K562 (cell line): ENCODE data around the gene PCSK6. TPM values are rescaled to one million over a fixed set of nuclear protein-coding genes. Genes with fewer than 3 reads are reported as not detected.

Experiments
- ATAC-seq: fragments of 200-7000 bp; cut with Tn5 transposase; 3 replicates; pipeline ENCODE4 v1.9.1; 2020; ENCODE audit warnings: moderate library complexity
- BruUV-seq: library from RNA; stranded (reverse); fragments of 400-500 nt; replicated peaks from 2 replicates; lab custom pipeline; 2021; lab: Mats Ljungman, UMichigan
- CTCF ChIA-PET: fragments of 300-600 bp; formaldehyde crosslinking; extraction: SDS; loops from one replicate; lab custom pipeline; 2021; ENCODE audit warnings: low intra/inter-chr PET ratio; lab: Yijun Ruan, JAX
- POLR2A ChIA-PET: fragments of 300-600, 350-650 bp; sonication (Branson Sonifier 250); formaldehyde crosslinking; extraction: SDS; loops from one replicate; lab custom pipeline; 2021; ENCODE audit warnings: antibody characterized with exemption, inconsistent platforms; lab: Yijun Ruan, JAX
- DNase-seq, 4 experiments: peaks; one replicate each; pipeline versions ENCODE4 v3.0.0 to v3.0.0-alpha.2; 2011 to 2018; ENCODE audit warnings: low spot score in 3 of 4, mixed read lengths in 3 of 4; ENCODE audit errors: extremely low read depth in 1 of 4
- FAIRE-seq: peaks from 2 replicates; lab custom pipeline; 2011; peaks lifted over from hg19 to GRCh38; lab: Jason Lieb, UNC
- H2AFZ ChIP-seq: 2 replicates; pipeline ENCODE4 v1.6.0; 2011; ENCODE audit warnings: low read depth, low read length, control low read depth, inconsistent platforms
- H3K27ac ChIP-seq: fragments of 200-600 bp; 3 replicates; pipeline ENCODE4 v1.8.0; 2011; ENCODE audit warnings: low read depth, mild to moderate bottlenecking, control low read depth, inconsistent platforms, low read length, moderate library complexity, mixed read lengths; ENCODE audit errors: extremely low read depth
- H3K27me3 ChIP-seq, 2 experiments: fragments of 300-600 bp in 1 of 2; 2 replicates in 1 of 2; 3 replicates in 1 of 2; pipeline versions ENCODE4 v1.6.0 to v1.8.0; 2011; ENCODE audit warnings: inconsistent platforms in 2 of 2, low read length in 2 of 2, mild to moderate bottlenecking in 1 of 2, mixed read lengths in 1 of 2, moderate library complexity in 1 of 2; ENCODE audit not compliant: control insufficient read depth in 2 of 2, insufficient read depth in 2 of 2
- H3K36me3 ChIP-seq: fragments of 300-600 bp; 3 replicates; pipeline ENCODE4 v1.8.0; 2011; ENCODE audit warnings: mild to moderate bottlenecking, low read length, inconsistent platforms; ENCODE audit not compliant: control insufficient read depth, insufficient read depth
- H3K4me1 ChIP-seq, 2 experiments: fragments of 200-600 bp in 1 of 2; replicated peaks in 1 of 2; 2 replicates in 1 of 2; 3 replicates in 1 of 2; pipeline versions ENCODE4 v1.5.1 to v1.8.0; 2011; ENCODE audit warnings: inconsistent platforms in 2 of 2, low read length in 2 of 2, mild to moderate bottlenecking in 1 of 2, mixed read lengths in 1 of 2, moderate library complexity in 1 of 2; ENCODE audit not compliant: control insufficient read depth in 2 of 2, insufficient read depth in 2 of 2
- H3K4me2 ChIP-seq: 2 replicates; pipeline ENCODE4 v1.6.1; 2011; ENCODE audit warnings: low read length, control low read depth, inconsistent platforms, mixed read lengths; ENCODE audit not compliant: insufficient read depth
- H3K4me3 ChIP-seq: fragments of 200-600 bp; sonication (generic), shearing (Covaris generic); 2 replicates; pipeline ENCODE4 v1.5.1; 2016; ENCODE audit warnings: control low read depth, inconsistent platforms
- H3K79me2 ChIP-seq: fragments of 200-600 bp; 3 replicates; pipeline ENCODE4 v1.8.0; 2011; ENCODE audit warnings: low read length, inconsistent platforms; ENCODE audit not compliant: control insufficient read depth, insufficient read depth
- H3K9ac ChIP-seq, 2 experiments: 2 replicates each; pipeline versions ENCODE4 v1.6.0 to v1.6.1; 2011; ENCODE audit warnings: low read depth in 2 of 2, low read length in 2 of 2, control low read depth in 1 of 2, inconsistent platforms in 1 of 2, mild to moderate bottlenecking in 1 of 2, mixed read lengths in 1 of 2; ENCODE audit not compliant: insufficient read depth in 1 of 2
- H3K9me1 ChIP-seq: one replicate; pipeline ENCODE4 v1.6.0; 2011; ENCODE audit warnings: inconsistent platforms, mild to moderate bottlenecking, low read length, moderate library complexity; ENCODE audit not compliant: control insufficient read depth, insufficient read depth
- H3K9me3 ChIP-seq: replicated peaks from 2 replicates; pipeline ENCODE4 v1.5.1; 2011; ENCODE audit warnings: low read depth, low read length, inconsistent platforms; ENCODE audit not compliant: control insufficient read depth, insufficient read depth
- H4K20me1 ChIP-seq: replicated peaks from 2 replicates; pipeline ENCODE4 v1.6.1; 2011; ENCODE audit warnings: low read length, inconsistent platforms, mixed read lengths; ENCODE audit not compliant: control insufficient read depth, insufficient read depth
- CCNT2 ChIP-seq: IDR thresholded peaks from 2 replicates; pipeline ENCODE4 v1.6.1; 2011; ENCODE audit warnings: borderline replicate concordance, low read depth, mild to moderate bottlenecking, moderate library complexity, mixed read lengths, low read length; ENCODE audit not compliant: insufficient read length; ENCODE audit errors: extremely low read depth
- EP400 ChIP-seq: fragments of 450-650 bp; IDR thresholded peaks from 2 replicates; pipeline ENCODE4 v1.6.1; 2017; ENCODE audit warnings: antibody characterized with exemption, mild to moderate bottlenecking, moderate library complexity
- KLF1 ChIP-seq: fragments of 450-650 bp; IDR thresholded peaks from 2 replicates; pipeline ENCODE4 v1.6.1; 2016; ENCODE audit warnings: missing genetic modification characterization, missing compliant biosample characterization
- NEUROD1 ChIP-seq: fragments of 150-350 bp; IDR thresholded peaks from 2 replicates; pipeline ENCODE4 v1.6.1; 2014; ENCODE audit warnings: borderline replicate concordance, low read length, low read depth; ENCODE audit not compliant: partially characterized antibody
- PHF8 ChIP-seq: fragments of 200-600 bp; sonication (generic); IDR thresholded peaks from 2 replicates; pipeline ENCODE4 v1.6.1; 2012; ENCODE audit warnings: mixed run types, mild to moderate bottlenecking, inconsistent platforms, low read length, moderate library complexity, borderline replicate concordance
- RHOXF2B ChIP-seq: fragments of 250-450 bp; sonication (Bioruptor Pico); conservative IDR thresholded peaks from 2 replicates; pipeline ENCODE4 v1.5.1; 2021
- RNF2 ChIP-seq: sonication (generic); IDR thresholded peaks from 2 replicates; pipeline ENCODE4 v1.6.1; 2016
- SIRT6 ChIP-seq: IDR thresholded peaks from one replicate; pipeline ENCODE4 v1.6.1; 2012; ENCODE audit warnings: low read depth, mild to moderate bottlenecking, control low read depth, inconsistent platforms, low read length, moderate library complexity
- SP1 ChIP-seq: sonication (generic); formaldehyde crosslinking; IDR thresholded peaks from 2 replicates; pipeline ENCODE4 v1.8.1; 2022; ENCODE audit warnings: mild to moderate bottlenecking, missing genetic modification reagents
- XRCC4 ChIP-seq: IDR thresholded peaks from one replicate; pipeline ENCODE4 v1.6.1; 2011; ENCODE audit not compliant: insufficient read depth, insufficient read length; ENCODE audit errors: extremely low read depth
- ZC3H11A ChIP-seq: IDR thresholded peaks from 2 replicates; pipeline ENCODE4 v1.6.1; 2012; ENCODE audit warnings: low read depth, low read length, improper control_type of control experiment
- ZNF212 ChIP-seq: fragments of 450-650 bp; formaldehyde crosslinking; IDR thresholded peaks from 2 replicates; pipeline ENCODE4 v1.4.0; 2020; ENCODE audit warnings: mild to moderate bottlenecking
- ZNF589 ChIP-seq: fragments of 200-800 bp; sonication (Bioruptor generic); IDR thresholded peaks from 2 replicates; pipeline ENCODE4 v1.6.1; 2016; ENCODE audit warnings: low read depth, missing genetic modification characterization, missing compliant biosample characterization
- ZNF76 ChIP-seq: fragments of 250-450 bp; sonication (Bioruptor Pico); IDR thresholded peaks from 2 replicates; pipeline ENCODE4 v1.4.0; 2020; ENCODE audit warnings: mild to moderate bottlenecking, moderate library complexity, borderline replicate concordance
- ZNF764 ChIP-seq: fragments of 250-450 bp; sonication (Bioruptor Pico); IDR thresholded peaks from 2 replicates; pipeline ENCODE4 v1.4.0; 2020; ENCODE audit warnings: low read depth, mild to moderate bottlenecking, moderate library complexity
- WGBS: fragments of 100-300 bp; shearing (Covaris generic); methylation state at CpG from one replicate; pipeline ENCODE4 v1.1.6; 2016; ENCODE audit warnings: low coverage, mixed read lengths; ENCODE audit not compliant: insufficient coverage; ENCODE audit errors: missing lambda C conversion rate; 5-methylcytosine and 5-hydroxymethylcytosine counted together
- in situ Hi-C: fragments of 300-500 bp; cut with MboI; formaldehyde crosslinking; loops from 4 replicates; pipeline ENCODE4 v1.15.0; 2018; ENCODE audit warnings: inconsistent platforms, mixed read lengths
- intact Hi-C: fragments of 100-400 bp; cut with micrococcal nuclease; formaldehyde crosslinking; loops from 2 replicates; pipeline ENCODE4 v1.14.2; 2022
- polyA plus RNA-seq, 8 experiments: library from polyadenylated mRNA; depleted of rRNA in 4 of 8; stranded (reverse) in 5 of 8; unstranded in 3 of 8; fragments of >200 nt; fragmentation: Nextera tagmentation in 2 of 8; fragmentation: Illumina TruSeq in 1 of 8; extraction: Ambion mirVana in 2 of 8; extraction: Trizol in 1 of 8; gene quantifications; 2 replicates each; pipeline versions ENCODE4 v1.2.1 to v1.2.3, GENCODE V29; 2011 to 2014; ENCODE audit warnings: inconsistent platforms in 1 of 8, missing spikeins in 1 of 8
- total RNA-seq, 7 experiments: library from RNA; depleted of rRNA in 6 of 7; stranded (reverse); fragments of >200 nt in 6 of 7; fragmentation: Illumina TruSeq in 2 of 7; extraction: Trizol in 2 of 7; gene quantifications; 2 replicates each; pipeline versions ENCODE4 v1.2.1 to v1.2.3, GENCODE V29; 2011 to 2021; ENCODE audit warnings: low replicate concordance in 1 of 7

The PCSK6 gene
- total and polyA plus RNA-seq, 9 of the 15 experiments (the other 6 are each of a cell fraction or from before 2014, with no cell fraction given), result 2.2 to 32.6 (median 14.5) TPM

- WGBS, result 51% methylated on average over 6 of the region's 6 CpGs
- no peaks in the 10 kb centered on the region for H3K9me1 ChIP-seq
- ATAC-seq (no peak), FAIRE-seq (no peak), DNase-seq (no peak)
- H2AFZ ChIP-seq, result no peak overlapping the region
- no peak for TF ChIP-seq RHOXF2B (CRISPR knock-in tag)
- TF ChIP-seq ZC3H11A, result no peak
- TF ChIP-seq SIRT6, result no peak
- TF ChIP-seq RNF2, result no peak
- TF ChIP-seq ZNF212 (CRISPR knock-in tag), result no peak
- TF ChIP-seq EP400, result no peak
- no peak for TF ChIP-seq ZNF589 (CRISPR knock-in tag)
- TF ChIP-seq CCNT2, result no peak
- no peak for TF ChIP-seq NEUROD1
- TF ChIP-seq SP1 (CRISPR knock-in tag), result no peak
- TF ChIP-seq ZNF764 (CRISPR knock-in tag), result no peak
- TF ChIP-seq PHF8, result no peak
- no peak for TF ChIP-seq ZNF76
- TF ChIP-seq KLF1 (tag), result no peak
- no peak for TF ChIP-seq XRCC4
- H3K4me3 ChIP-seq, result no peak overlapping the region
- no peaks in the 10 kb centered on the region for H3K79me2 ChIP-seq
- no TSS peak for BruUV-seq
- H4K20me1 ChIP-seq, result 0 out of 2 replicates have a peak, but pooled peaks cover 2% of the 10 kb centered on the region
- POLR2A ChIA-PET, result no interaction called here
- CTCF ChIA-PET, result no interaction called here
- peaks cover 24% of the 10 kb centered on the region; the same call in 1 of the 3 replicates for H3K36me3 ChIP-seq
- in situ Hi-C loops, result no loop called here
- no peaks in the 10 kb centered on the region for H3K4me1 ChIP-seq
- H3K4me2 ChIP-seq, result no peak overlapping the region
- H3K9me3 ChIP-seq, result no peaks in the 10 kb centered on the region
- H3K27ac ChIP-seq, result no peak overlapping the region
- peaks cover 0 to 26% of the 10 kb centered on the region in 2 experiments; a peak in 3 of 5 replicates for H3K27me3 ChIP-seq
- no peak overlapping the region for H3K9ac ChIP-seq
- intact Hi-C loops, result no loop called here
Measured at GRCh38 chr15:101388046-101388445, 101.5 kb downstream of the PCSK6 start.
